Activated T-helper 1 cell treated with anti-CD3 and anti-CD28 coated beads, Interleukin-2, amount 50 U/mL, for 16 hours (primary cell): ENCODE data around the gene INPP5D.

Experiments used
- DNase-seq, 2 donors: peaks; one replicate each; pipeline ENCODE4 v3.0.0-alpha.2; 2020; ENCODE audit warnings: low read depth in 1 of 2, low spot score in 1 of 2

The INPP5D gene

GRCh38 chr2:233233618-233234230, 173.6 kb downstream of the INPP5D start:
- DNase-seq: no peak

- no peak for DNase-seq
Observed at GRCh38 chr2:233234264-233234663, 174.1 kb downstream of the INPP5D start.

GRCh38 chr2:233234996-233235395, 174.9 kb downstream of the INPP5D start:
- no peak for DNase-seq

DNA sequence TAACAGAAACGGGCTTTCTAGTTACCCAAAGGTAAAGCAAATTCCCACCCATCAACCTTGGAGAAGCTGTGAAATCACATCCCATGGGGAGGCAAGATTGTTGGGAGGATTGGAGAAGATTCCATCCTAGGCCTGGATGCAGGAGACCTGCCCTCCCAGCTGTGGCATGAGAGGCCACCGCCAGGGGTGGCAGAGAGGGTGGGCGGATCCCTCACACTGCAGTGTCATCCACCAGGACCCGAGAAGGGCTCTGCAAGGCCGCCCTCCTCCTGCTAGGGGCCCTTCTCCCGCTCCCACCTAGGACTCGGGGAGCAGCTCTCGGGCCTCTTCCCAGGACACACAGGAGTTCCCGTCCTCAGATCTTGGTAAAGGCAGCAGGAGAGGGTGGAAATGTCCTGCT, 175.8 kb downstream of the INPP5D start:
- no peak for DNase-seq

DNA sequence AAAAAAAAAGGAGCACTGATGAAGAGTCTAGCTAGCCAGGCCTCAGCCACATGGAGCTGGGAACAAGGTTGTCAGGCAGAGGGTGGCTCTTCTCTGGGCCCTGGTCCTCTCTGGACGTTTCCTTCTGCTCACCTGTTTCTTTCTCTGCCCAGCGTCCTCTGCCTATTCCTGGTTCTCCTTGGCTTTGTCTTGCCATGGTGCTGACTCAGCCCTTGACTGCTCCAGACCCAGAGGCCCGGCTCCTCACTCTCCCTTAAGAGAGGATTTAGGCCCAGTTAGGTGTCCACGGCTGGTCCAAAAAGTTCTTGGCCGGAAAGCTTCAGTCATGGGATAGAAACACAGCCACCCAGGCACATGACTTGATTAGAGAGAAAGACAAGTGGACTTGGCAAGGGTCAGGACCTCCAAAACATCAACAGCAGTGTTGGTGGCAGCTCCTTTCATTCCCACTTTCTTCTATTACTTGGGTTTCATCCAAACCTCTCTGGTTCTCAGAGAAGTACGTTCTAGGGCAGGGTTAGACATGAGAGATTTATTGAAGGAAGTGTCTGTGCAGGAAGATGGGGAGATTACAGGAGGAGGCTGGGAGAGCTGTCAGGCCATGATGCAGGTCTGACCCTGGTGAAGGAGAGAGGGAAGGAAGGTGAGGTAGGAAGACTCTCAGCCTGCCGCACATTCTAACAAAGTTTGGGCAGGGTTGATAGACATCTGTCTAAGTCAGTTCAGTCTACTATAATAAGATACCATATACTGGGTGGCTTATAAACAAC, 176.9 kb downstream of the INPP5D start:
- no peak for DNase-seq

DNA sequence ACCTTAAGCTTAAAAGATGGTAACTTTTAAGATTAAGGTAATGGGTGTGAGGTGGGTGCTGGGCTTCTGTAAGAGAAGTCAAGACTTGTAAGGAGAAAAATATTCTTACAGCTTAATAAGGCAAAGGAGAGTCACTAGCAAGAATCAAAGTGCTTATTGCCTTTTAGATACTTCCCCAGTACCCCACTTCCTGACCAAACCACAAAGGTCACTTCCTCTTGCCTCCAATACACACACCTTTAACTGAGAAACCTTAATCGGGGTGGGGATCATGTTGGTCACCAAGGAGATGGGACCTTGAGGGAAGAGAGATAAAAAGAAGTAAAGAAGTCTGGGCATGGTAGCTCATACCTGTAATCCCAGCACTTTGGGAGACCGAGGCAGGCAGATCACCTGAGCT, 180.8 kb downstream of the INPP5D start:
- DNase-seq: no peak

DNA sequence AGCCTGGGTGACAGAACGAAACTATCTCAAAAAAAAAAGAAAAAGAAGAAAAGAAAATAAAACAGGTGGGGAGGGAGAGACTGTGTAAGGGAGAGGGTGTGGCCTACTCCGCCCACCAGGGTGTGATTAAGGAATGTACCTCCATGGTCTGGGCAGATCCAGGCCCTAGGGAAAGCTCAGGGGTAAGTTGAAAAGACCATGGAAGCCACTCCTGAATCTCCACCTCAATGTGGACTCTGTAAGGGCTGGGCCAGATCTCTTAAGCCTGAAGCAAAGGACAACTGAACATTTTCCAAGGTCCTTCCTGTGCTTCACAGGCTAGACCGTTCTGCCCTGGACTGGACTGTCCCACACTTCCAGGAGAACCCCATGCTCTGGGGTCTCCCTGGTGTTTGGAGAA, 181.7 kb downstream of the INPP5D start:
- DNase-seq: no peak

GRCh38 chr2:233242231-233242927, 182.2 kb downstream of the INPP5D start:
- DNase-seq: no peak

DNA sequence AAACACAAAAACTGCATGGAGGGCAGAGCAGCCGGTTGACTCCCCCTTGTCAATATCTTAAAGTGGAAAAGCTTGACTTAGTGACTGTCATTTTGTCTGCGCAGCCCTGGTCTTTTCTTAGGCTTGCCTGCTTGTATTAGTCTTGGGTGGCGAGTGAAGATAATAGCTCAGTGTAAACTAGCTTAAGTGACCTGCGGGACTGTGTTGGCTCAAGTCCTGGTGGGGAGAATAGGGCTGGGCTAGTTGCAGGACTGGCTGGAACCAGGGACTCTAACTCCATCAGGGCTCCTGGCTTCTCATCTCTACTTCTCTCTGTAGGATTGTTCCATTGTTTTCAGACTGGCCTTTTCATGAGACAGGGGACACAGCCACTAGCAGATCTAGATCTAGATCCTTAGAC, 183.2 kb downstream of the INPP5D start:
- DNase-seq: no peak

DNA sequence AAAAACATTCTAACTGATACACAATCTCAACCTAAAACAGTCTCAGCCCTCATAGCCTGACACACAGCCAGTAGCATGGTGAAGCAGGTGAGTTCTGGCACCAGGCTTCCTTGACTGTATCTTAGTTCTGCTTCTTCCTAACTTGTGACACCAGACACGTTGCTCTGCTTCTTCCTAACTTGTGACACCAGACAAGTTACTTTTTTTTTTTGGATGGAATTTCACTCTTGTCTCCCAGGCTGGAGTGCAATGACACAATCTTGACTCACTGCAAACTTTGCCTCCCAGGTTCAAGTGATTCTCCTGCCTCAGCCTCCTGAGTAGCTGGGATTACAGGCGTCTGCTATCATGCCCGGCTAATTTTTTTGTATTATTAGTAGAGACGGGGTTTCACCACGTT, 184.7 kb downstream of the INPP5D start:
- DNase-seq: no peak

DNA sequence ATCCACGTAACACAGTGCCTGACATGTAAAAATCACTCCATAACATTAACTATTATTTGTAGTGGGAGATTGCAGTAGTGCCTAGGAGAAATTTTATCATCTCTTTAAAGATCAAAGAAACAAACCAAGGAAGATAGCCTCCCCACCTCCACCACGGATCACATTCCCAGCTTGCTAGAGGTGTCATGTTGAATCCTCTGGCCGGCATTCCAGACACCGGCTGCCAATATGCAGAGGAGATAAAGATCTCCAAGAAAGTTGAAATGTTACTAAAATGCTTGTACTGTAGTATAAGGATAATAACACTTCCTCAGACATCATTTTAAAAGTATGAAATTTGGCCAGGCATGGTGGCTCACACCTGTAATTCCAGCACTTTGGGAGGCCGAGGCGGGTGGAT, 185.3 kb downstream of the INPP5D start:
- DNase-seq: no peak

GRCh38 chr2:233247116-233247515, 187.0 kb downstream of the INPP5D start:
- no peak for DNase-seq

GRCh38 chr2:233247744-233248143, 187.6 kb downstream of the INPP5D start:
- DNase-seq: peak in 1 of 2 donors; percentile 57

DNA sequence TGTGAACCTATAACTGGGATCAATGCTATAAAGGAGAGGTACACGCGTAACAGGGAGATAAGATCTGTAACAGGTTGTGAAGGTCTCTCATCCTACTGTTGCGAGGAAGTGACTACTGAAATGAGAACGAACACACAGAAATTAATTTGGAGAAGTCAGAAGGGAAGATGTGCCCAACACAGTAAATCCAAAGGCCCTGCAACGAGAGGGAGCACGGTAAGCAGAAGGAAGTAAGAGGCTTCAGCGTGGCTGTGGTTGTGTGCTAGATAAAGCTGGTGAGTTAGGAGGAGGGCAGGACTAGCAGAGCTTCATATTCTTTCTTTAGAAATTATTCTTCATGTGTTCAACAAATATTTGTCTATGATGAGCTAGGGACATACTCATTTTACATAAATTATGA, 188.9 kb downstream of the INPP5D start:
- DNase-seq: no peak

GRCh38 chr2:233250568-233250967, 190.4 kb downstream of the INPP5D start:
- no peak for DNase-seq

DNA sequence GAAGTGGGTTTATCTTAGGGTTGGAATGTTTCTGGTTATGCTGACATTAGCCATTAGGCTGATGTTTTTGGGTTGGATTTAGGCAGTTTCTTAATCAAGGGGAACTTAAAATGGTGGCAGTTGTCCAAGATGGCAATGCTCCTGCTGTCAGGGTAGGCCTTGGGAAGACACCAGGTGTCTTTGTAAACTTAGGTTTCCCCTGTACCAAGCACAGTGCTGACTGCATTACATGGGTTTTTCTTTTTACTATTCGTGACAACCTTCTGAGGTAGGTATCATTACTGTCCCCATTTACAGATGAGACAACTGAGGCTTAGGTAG, 190.8 kb downstream of the INPP5D start:
- DNase-seq: no peak

GRCh38 chr2:233251306-233252116, 191.4 kb downstream of the INPP5D start, which contains the start of gene ATG16L1:
ATG16L1 (plus strand) TSS chr2:233251673; CDS start chr2:233251828, 155 bp downstream.
- peak; percentile 88 to 93 for DNase-seq

DNA sequence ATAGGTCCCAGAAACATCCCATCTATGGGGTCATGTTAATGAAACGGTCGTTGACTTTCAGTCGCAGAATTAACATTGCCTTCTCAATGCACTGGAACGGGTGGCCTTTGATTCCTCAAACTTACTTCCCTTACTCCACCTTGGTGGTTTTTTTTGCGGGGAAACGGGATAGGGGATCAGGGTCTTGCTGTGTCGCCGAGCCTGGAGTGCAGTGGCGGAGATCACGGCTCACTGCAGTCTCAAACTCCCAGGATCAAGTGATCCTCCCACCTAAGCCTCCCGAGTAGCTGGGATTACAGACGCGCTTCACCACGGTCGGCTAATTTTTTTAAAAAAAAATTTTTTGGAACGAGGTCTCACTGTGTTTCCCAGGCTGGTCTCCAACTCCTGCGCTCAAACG, 192.1 kb downstream of the INPP5D start:
- DNase-seq: no peak

DNA sequence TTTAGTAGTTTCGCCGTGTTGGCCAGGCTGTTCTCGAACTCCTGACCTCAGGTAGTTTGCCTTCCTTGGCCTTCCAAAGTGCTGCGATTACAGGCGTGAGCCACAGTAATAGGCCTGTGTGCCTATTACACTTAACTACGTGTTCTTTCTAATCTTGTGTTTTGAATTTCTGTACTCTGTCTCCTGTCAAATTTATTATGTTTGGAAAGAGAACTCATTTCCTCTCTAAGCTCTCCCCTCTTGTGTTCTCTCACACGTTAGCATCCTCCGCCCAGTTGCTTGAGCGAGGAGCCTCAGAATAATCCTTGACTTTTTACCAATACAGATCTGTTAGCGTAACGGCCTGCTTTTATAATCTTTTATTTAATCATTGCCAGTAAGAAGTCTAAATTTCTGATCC, 195.0 kb downstream of the INPP5D start:
- DNase-seq: no peak

DNA sequence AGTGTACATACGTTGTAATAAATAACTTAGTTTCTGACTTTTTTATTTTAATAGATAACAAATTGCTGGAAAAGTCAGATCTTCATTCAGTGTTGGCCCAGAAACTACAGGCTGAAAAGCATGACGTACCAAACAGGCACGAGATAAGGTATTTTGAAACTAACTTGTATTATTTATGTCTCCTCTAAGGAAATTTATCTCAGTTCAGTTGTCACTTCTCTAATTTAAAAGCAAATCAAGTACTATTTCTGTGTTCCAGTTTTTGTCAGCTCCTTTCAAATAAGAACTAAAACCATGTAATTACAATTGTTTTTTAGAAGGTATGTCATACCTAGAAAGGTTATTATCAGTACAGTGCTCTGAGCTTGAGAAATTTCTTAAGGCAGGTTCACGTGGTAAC, 195.9 kb downstream of the INPP5D start:
- no peak for DNase-seq
